HG03108 (cell line): ENCODE measurements around the gene PSMD7.
"Not testable (repeated sequence)": the region's sequence is repeated elsewhere in the genome, so short reads cannot be mapped to it uniquely, and the experiment has no call there.

Experiments used
- ATAC-seq: cut with Tn5 transposase; IDR thresholded peaks from one replicate; pipeline ENCODE4 v1.9.1; 2021; ENCODE audit warnings: moderate library complexity; ENCODE audit not compliant: unreplicated experiment

The PSMD7 gene

GRCh38 chr16:74296104-74296431, 546 bp upstream of the PSMD7 start:
- no peak for ATAC-seq

GRCh38 chr16:74297145-74297665, 591 bp downstream of the PSMD7 start:
- ATAC-seq, result no peak

- no peak for ATAC-seq
These were observed 1.5 kb downstream of the PSMD7 start for GRCh38 chr16:74298104-74298503.

GRCh38 chr16:74302341-74302740, 5.7 kb downstream of the PSMD7 start:
- ATAC-seq, result no peak

- no peak for ATAC-seq
These were observed 7.7 kb downstream of the PSMD7 start for GRCh38 chr16:74304164-74304834.

GRCh38 chr16:74304835-74305176, 8.2 kb downstream of the PSMD7 start:
- no peak for ATAC-seq

GRCh38 chr16:74305281-74305680, 8.7 kb downstream of the PSMD7 start:
- no peak for ATAC-seq

GRCh38 chr16:74305978-74306784, 9.6 kb downstream of the PSMD7 start:
- no peak for ATAC-seq

GRCh38 chr16:74307383-74307782, 10.8 kb downstream of the PSMD7 start:
- ATAC-seq, result no peak

- ATAC-seq, result no peak
These were observed 13.5 kb downstream of the PSMD7 start for GRCh38 chr16:74309789-74310781.

GRCh38 chr16:74315059-74315458, 18.4 kb downstream of the PSMD7 start:
- ATAC-seq, result no peak

GRCh38 chr16:74320707-74321106, 24.1 kb downstream of the PSMD7 start:
- ATAC-seq, result no peak

- ATAC-seq, result no peak
These were observed 24.7 kb downstream of the PSMD7 start for GRCh38 chr16:74321356-74321755.

- no peak for ATAC-seq
These were observed 25.7 kb downstream of the PSMD7 start for GRCh38 chr16:74322301-74322710.

GRCh38 chr16:74324777-74325176, 28.2 kb downstream of the PSMD7 start:
- ATAC-seq, result not testable (repeated sequence)

GRCh38 chr16:74325641-74326040, 29.0 kb downstream of the PSMD7 start:
- no peak for ATAC-seq

GRCh38 chr16:74328346-74328745, 31.7 kb downstream of the PSMD7 start:
- not testable (repeated sequence) for ATAC-seq

- not testable (repeated sequence) for ATAC-seq
These were observed 35.9 kb downstream of the PSMD7 start for GRCh38 chr16:74332469-74332868.

- ATAC-seq, result not testable (repeated sequence)
These were observed 40.9 kb downstream of the PSMD7 start for GRCh38 chr16:74337506-74337905.

- not testable (repeated sequence) for ATAC-seq
These were observed 42.6 kb downstream of the PSMD7 start for GRCh38 chr16:74339226-74339625.

- not testable (repeated sequence) for ATAC-seq
These were observed 56.4 kb downstream of the PSMD7 start for GRCh38 chr16:74353038-74353437.
